ENCODE measurements around the gene RPAIN.

GRCh38 chr17:5373112-5373511, 46.9 kb upstream of the RPAIN start:
- TF ChIP-seq POLR2AphosphoS5 (IDR thresholded peaks at IDR 0.05; ENCODE audit: insufficient read depth, low read depth, low read length) (no peak), CTCF (IDR thresholded peaks at IDR 0.05; ENCODE audit: extremely low read depth in 1 of 2, insufficient read depth in 1 of 2, low read depth in 1 of 2, low read length in 2 of 2) (no peak), FOS (IDR thresholded peaks at IDR 0.05; ENCODE audit: borderline replicate concordance, insufficient read depth, low read length) (no peak), JUN (IDR thresholded peaks at IDR 0.05; ENCODE audit: borderline replicate concordance, insufficient read depth, insufficient read length, low read depth) (no peak)
